HG03196 (cell line): ENCODE results near the gene NKAP.
"Not testable (repeated sequence)": the region's sequence is repeated elsewhere in the genome, so short reads cannot be mapped to it uniquely, and the experiment has no call there.

Experiments used
- ATAC-seq: cut with Tn5 transposase; IDR thresholded peaks from one replicate; pipeline ENCODE4 v1.9.1; 2021; ENCODE audit not compliant: unreplicated experiment

Gene NKAP

GRCh38 chrX:119941336-119941735 is 2.2 kb downstream of the NKAP start:
- no peak for ATAC-seq

- ATAC-seq: no peak
Observed at GRCh38 chrX:119935215-119935874, 8.2 kb downstream of the NKAP start.

- ATAC-seq: not testable (repeated sequence)
Observed at GRCh38 chrX:119922391-119922790, 21.2 kb downstream of the NKAP start.

GRCh38 chrX:119919835-119920585 is 23.5 kb downstream of the NKAP start:
- no peak for ATAC-seq

GRCh38 chrX:119917877-119918276 is 25.7 kb downstream of the NKAP start:
- ATAC-seq: no peak

- no peak for ATAC-seq
Observed at GRCh38 chrX:119916310-119916709, 27.2 kb downstream of the NKAP start.

GRCh38 chrX:119900976-119901375 is 42.6 kb downstream of the NKAP start:
- ATAC-seq: no peak

- no peak for ATAC-seq
Observed at GRCh38 chrX:119899125-119899524, 44.4 kb downstream of the NKAP start.

GRCh38 chrX:119895843-119896326 is 47.7 kb downstream of the NKAP start, which contains the start of gene AKAP14:
TSS of gene AKAP14 (plus strand) at chrX:119895893. CDS start at chrX:119903224, 7,331 bp downstream.
- ATAC-seq: no peak

- ATAC-seq: not testable (repeated sequence)
Observed at GRCh38 chrX:119891961-119892692, 51.4 kb downstream of the NKAP start.

- not testable (repeated sequence) for ATAC-seq
Observed at GRCh38 chrX:119890626-119891025, 52.9 kb downstream of the NKAP start.

GRCh38 chrX:119887721-119888425 is 55.7 kb downstream of the NKAP start:
- peak; percentile 67 for ATAC-seq

- no peak for ATAC-seq
Observed at GRCh38 chrX:119885554-119886428, 57.8 kb downstream of the NKAP start.

- ATAC-seq: no peak
Observed at GRCh38 chrX:119880552-119881437, 62.8 kb downstream of the NKAP start.

GRCh38 chrX:119880076-119880475 is 63.5 kb downstream of the NKAP start:
- no peak for ATAC-seq

- ATAC-seq: no peak
Observed at GRCh38 chrX:119878740-119879139, 64.8 kb downstream of the NKAP start.

- peak; percentile 96 for ATAC-seq
Observed at GRCh38 chrX:119871599-119872395, 71.8 kb downstream of the NKAP start, which contains the start of the genes NDUFA1 and RNF113A. TSS of gene NDUFA1 (plus strand) at chrX:119871832. CDS start at chrX:119871912, 80 bp downstream. TSS of gene RNF113A (minus strand) at chrX:119871733. CDS start at chrX:119871613, 120 bp downstream.

GRCh38 chrX:119871245-119871598 is 72.3 kb downstream of the NKAP start:
- peak; percentile 26 for ATAC-seq
